NOMO-1 (cell line): Measurements from ENCODE around the gene FGF23.
"Not testable (repeated sequence)": the region's sequence is repeated elsewhere in the genome, so short reads cannot be mapped to it uniquely, and the experiment has no call there.

Experiments used
- DNase-seq, 2 experiments: peaks; one replicate each; lab custom pipeline; 2025; ENCODE audit not compliant: unreplicated experiment in 2 of 2; lab: John Stamatoyannopoulos, UW

The FGF23 gene

GRCh38 chr12:4379405-4379804 lies at the start of gene FGF23:
FGF23 (minus strand) TSS chr12:4379712; CDS start chr12:4379582, 130 bp downstream.
- DNase-seq: no peak

GRCh38 chr12:4424422-4424821 lies 44.9 kb upstream of the FGF23 start:
- DNase-seq: no peak

DNA sequence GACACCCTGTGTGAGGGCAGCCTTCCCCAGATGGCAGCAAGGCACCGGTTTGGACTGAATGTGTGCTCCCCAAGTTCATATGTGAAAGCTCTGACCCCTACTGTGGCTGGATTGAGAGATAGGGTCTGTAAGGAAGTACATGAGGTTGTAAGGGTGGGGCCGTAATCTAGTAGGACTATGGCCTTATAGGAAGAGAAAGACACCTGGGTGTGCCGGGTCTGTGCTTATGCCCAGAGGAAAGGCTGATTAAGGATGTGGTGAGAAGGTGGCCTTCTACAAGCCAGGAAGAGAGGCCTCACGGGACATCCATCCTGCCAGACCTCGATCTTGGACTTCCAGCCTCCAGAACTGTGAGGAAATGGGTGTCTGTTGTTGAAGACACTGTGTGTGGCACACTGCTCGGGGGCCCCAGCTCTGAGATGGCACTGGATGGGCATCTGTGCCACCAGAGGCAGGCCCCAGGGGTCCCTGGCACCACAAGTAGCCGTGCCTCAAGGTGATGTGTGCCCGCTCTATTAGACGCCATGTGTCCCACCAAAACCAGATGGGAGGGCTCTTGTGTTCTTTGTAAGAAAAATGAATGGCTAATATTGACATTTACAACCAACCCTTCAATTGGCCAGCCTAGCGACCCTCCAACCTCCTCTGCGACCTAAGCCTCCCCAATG lies 44.1 kb upstream of the FGF23 start:
- no peak for DNase-seq

DNA sequence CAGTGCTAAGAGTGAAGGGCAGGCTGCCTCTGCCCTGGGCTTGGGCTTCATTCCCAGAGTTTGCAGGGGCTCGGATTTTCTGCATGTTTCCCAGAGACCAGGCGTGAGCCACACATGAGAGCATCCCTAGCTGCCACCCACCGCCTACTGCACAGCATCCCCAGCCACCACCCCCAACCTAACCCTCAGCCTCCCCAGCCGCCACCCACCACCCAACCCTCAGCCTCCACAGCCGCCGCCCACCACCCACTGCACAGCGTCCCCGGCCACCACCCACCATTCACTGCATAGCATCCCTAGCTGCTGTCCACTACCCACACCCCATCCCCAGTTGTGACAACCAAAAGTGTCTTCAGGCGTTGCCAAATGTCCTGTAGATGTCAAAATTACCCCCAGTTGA lies 43.5 kb upstream of the FGF23 start:
- no peak for DNase-seq

GRCh38 chr12:4421590-4422031 lies 42.1 kb upstream of the FGF23 start:
- DNase-seq: peak; percentile 5 to 43

DNA sequence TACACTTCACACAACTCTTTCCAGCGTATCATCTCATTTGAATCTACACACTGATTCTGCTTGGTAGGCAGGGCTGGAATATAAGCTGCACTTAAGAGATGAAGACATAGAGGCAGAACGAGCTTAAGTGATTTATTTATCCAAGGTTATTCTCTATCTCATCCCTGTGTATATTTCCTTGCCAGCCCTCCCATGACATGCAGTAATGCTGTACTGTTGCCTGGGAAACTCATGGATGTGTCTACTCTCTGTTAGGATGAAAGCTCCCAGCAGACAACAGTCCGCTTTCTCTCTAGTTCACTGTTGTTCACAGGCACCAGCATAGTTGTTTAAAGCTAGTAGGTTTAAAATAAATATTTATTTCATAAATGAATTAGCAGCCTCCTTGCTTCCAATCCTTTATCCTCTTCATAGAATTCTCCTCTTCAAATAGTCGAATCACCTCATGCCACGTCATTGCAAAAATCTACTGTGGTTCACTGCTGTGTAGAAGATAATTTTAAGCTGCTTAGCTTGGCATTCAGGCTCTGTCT lies 40.7 kb upstream of the FGF23 start:
- no peak for DNase-seq

DNA sequence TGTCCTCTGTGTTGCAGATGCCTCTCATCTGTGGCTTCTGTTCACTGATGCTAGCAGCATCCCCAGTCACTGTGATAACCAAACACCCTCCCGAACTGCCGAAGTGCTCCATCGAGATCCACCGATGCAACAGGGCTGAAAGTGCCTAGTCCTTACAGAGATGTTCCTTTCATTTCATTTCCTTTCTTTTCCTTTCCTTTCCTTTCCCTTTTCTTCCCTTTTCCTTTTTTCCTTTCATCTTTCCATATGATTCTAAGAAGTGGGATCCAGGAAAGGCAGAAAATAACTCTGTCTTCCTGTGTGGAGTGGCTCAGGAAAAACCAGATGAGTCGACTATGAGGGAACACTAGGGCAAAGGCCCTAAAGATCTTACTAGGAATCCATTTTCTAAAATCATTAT lies 39.4 kb upstream of the FGF23 start:
- no peak for DNase-seq

DNA sequence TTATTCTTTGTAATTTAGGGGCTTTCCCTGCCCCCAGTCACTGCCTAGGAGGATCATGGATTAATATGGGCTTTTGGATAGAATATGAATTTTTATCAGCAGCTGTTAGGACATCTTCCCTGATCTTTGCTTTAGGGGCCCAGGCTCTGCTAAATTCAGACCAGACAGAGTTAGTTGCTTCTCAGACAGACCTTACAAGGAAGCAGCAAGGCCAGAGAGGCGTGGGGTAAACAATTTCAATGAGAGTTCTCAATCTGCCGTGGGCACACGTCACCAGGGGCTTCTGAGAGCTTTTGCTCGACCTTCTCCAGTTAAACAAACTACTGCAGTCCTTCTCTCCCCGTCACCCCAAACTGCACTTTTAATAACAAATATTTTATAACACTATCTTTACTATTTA lies 38.4 kb upstream of the FGF23 start:
- no peak for DNase-seq

GRCh38 chr12:4417455-4417854 lies 37.9 kb upstream of the FGF23 start:
- no peak for DNase-seq

DNA sequence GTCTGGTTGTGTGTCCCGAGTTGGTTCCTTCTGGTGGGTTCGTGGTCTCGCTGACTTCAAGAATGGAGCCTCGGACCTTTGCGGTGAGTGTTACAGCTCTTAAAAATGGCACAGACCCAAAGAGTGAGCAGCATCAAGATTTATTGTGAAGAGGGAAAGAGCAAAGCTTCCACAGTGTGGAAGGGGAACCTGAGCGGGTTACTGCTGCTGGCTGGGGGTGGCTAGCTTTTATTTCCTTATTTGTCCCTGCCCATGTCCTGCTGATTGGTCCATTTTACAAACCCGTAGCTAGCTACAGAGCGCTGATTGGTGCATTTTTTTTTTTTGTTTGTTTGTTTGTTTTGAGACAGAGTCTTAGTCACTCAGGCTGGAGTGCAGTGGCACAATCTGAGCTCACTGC lies 36.8 kb upstream of the FGF23 start:
- DNase-seq: no peak

- no peak for DNase-seq
Observed at GRCh38 chr12:4412465-4412864, 33.0 kb upstream of the FGF23 start.

DNA sequence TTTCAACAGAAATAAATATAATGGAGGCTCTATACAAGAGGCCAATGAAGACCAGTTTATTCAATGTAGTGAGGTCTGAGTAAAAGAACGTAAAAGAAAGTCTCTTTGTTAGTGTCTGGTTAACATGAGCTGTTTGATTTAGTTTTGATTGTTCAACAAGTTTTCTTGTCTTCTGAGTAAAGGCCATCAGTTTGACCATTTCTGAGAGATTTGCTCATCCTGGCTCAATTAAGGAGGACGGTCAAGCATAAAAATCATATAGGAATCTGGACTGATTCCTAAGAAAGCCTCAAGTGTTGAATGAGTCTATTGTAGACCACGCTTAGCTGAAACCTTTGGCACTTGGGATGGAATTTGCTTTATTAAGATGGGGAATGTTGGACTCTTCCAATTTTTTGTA lies 32.5 kb upstream of the FGF23 start:
- DNase-seq: no peak

GRCh38 chr12:4407136-4407535 lies 27.6 kb upstream of the FGF23 start:
- DNase-seq: no peak

GRCh38 chr12:4404877-4405637 lies 25.5 kb upstream of the FGF23 start:
- DNase-seq: not testable (repeated sequence)

- DNase-seq: no peak
Observed at GRCh38 chr12:4402996-4403395, 23.5 kb upstream of the FGF23 start.

DNA sequence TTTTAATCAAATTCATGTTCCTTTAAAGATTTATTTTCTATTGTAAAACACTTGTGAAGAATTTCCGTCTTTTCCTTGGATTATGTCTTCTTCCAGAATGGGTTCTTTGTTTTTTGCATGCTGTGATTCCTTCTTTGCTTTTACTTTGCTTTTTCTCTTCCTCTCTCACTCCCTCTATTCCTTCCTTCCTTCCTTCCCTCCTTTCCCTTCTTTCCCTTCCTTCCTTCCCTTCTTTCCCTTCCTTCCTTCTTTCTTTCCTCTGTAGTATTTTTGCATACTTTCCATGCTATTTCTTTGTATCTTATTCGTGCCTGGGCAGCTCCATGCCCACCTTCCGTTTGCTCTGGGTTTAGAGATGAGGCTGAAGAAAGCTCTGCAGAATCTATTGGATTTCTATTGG lies 21.6 kb upstream of the FGF23 start:
- no peak for DNase-seq

DNA sequence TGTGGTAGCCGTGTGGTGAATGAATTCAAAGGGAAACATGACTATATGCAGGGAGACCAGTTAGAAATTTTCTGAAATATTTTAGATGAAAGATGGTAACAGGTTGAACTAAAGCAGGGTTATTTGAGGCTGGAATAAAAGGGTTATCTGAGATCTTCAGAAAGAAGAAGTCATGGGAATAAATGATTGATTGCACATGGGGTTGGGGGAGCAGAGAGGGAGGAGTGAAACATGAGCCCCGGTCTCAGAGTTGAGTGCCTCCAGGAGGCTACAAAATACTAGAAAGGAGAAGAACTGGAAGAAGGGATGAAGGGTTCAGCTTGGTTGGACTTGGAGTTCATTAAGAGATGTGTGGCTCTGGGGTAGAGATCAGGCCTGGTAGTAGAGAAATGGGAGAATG lies 16.3 kb upstream of the FGF23 start:
- no peak for DNase-seq

GRCh38 chr12:4393211-4393610 lies 13.7 kb upstream of the FGF23 start:
- no peak for DNase-seq

GRCh38 chr12:4392223-4392742 lies 12.8 kb upstream of the FGF23 start:
- no peak for DNase-seq

DNA sequence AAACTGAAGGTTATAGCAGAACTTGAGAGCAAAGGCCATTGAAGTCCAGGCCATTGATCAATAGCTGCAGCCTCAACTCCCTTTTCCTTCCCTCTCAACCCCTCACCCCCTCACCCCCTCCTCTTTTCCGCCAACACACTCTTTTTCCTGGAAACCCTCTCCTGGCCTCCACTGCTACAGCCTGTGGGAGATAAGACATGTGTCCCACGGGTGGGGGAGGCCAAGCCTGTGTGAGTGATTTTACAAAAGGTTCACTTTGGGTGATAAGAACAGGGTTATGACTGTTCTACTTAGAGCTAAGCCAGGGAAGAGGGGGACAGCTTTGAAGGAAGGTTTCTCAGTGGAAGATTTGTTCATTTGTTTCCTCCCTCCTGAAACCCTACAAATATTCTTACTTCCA lies 9.2 kb upstream of the FGF23 start:
- no peak for DNase-seq

GRCh38 chr12:4388032-4388431 lies 8.5 kb upstream of the FGF23 start:
- no peak for DNase-seq

DNA sequence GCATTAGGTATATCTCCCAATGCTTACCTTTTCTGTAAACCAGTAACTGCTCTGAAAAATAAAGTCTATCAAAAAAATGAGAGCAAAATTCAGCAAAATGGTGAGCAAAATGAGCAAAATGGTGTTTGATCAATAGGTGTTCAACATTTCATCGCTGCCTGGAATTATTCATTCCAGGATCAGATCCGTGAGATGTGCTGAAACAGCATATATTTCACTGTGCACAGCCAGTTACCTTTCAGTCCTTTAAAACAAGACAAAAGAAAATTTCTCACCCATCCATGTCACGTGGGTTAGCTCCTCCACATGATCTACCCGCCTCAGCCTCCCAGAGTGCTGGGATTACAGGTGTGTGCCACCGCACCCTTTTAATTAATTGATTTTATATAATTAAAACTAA lies 8.1 kb upstream of the FGF23 start:
- no peak for DNase-seq
